Measurements from ENCODE around the gene CABCOCO1.

GRCh38 chr10:61774031-61774430 lies 111.3 kb downstream of the CABCOCO1 start:
- no peak for TF ChIP-seq POLR2A (IDR thresholded peaks at IDR 0.05)
- no peak for TF ChIP-seq EP300 (IDR thresholded peaks at IDR 0.05)
- TF ChIP-seq CTCF (IDR thresholded peaks at IDR 0.05): no peak

Measured in sigmoid colon (tissue), 4 donors.